HG03354 (cell line): ENCODE results near the gene KIFC3.
"Not testable (repeated sequence)": the region's sequence is repeated elsewhere in the genome, so short reads cannot be mapped to it uniquely, and the experiment has no call there.

Source experiments
- ATAC-seq: cut with Tn5 transposase; IDR thresholded peaks from one replicate; pipeline ENCODE4 v1.9.1; 2021; ENCODE audit warnings: mild to moderate bottlenecking; ENCODE audit not compliant: unreplicated experiment, poor library complexity, severe bottlenecking

The KIFC3 gene

GRCh38 chr16:57729852-57730251, 72.4 kb downstream of the KIFC3 start:
- ATAC-seq = not testable (repeated sequence)

GRCh38 chr16:57729182-57729484, 73.2 kb downstream of the KIFC3 start:
- no peak for ATAC-seq

GRCh38 chr16:57728336-57729181, 73.7 kb downstream of the KIFC3 start:
- no peak for ATAC-seq

GRCh38 chr16:57727610-57728009, 74.7 kb downstream of the KIFC3 start:
- ATAC-seq = no peak

GRCh38 chr16:57726433-57726947, 75.8 kb downstream of the KIFC3 start:
- ATAC-seq = no peak

GRCh38 chr16:57725976-57726375, 76.3 kb downstream of the KIFC3 start:
- ATAC-seq = no peak

GRCh38 chr16:57725554-57725953, 76.7 kb downstream of the KIFC3 start:
- ATAC-seq = no peak

GRCh38 chr16:57725151-57725550, 77.1 kb downstream of the KIFC3 start:
- ATAC-seq = no peak

- ATAC-seq = no peak
Observed at GRCh38 chr16:57724531-57724930, 77.8 kb downstream of the KIFC3 start.

- no peak for ATAC-seq
Observed at GRCh38 chr16:57723170-57723569, 79.1 kb downstream of the KIFC3 start.

GRCh38 chr16:57722651-57723050, 79.6 kb downstream of the KIFC3 start:
- no peak for ATAC-seq

GRCh38 chr16:57722210-57722499, 80.1 kb downstream of the KIFC3 start:
- ATAC-seq = no peak

- no peak for ATAC-seq
Observed at GRCh38 chr16:57721356-57722209, 80.7 kb downstream of the KIFC3 start.

- ATAC-seq = no peak
Observed at GRCh38 chr16:57720142-57720575, 82.1 kb downstream of the KIFC3 start.

GRCh38 chr16:57714047-57714446, 88.2 kb downstream of the KIFC3 start:
- no peak for ATAC-seq

GRCh38 chr16:57713596-57713995, 88.7 kb downstream of the KIFC3 start:
- ATAC-seq = no peak

GRCh38 chr16:57712569-57712968, 89.7 kb downstream of the KIFC3 start:
- not testable (repeated sequence) for ATAC-seq

- ATAC-seq = no peak
Observed at GRCh38 chr16:57711993-57712392, 90.3 kb downstream of the KIFC3 start.

GRCh38 chr16:57711346-57711745, 90.9 kb downstream of the KIFC3 start:
- ATAC-seq = no peak

- ATAC-seq = no peak
Observed at GRCh38 chr16:57709663-57710062, 92.6 kb downstream of the KIFC3 start.
